ENCODE measurements around the gene ADGRG3.

- TF ChIP-seq MAX (IDR thresholded peaks at IDR 0.05; ENCODE audit: low read depth, low read length) (no peak), CTCF (IDR thresholded peaks at IDR 0.05; ENCODE audit: low read depth, low read length) (no peak), POLR2A (IDR thresholded peaks at IDR 0.05; ENCODE audit: extremely low read depth, insufficient read length) (no peak)
Observed at GRCh38 chr16:57706717-57707116, 38.6 kb downstream of the ADGRG3 start.
